ENCODE results near the gene CST4.

DNA sequence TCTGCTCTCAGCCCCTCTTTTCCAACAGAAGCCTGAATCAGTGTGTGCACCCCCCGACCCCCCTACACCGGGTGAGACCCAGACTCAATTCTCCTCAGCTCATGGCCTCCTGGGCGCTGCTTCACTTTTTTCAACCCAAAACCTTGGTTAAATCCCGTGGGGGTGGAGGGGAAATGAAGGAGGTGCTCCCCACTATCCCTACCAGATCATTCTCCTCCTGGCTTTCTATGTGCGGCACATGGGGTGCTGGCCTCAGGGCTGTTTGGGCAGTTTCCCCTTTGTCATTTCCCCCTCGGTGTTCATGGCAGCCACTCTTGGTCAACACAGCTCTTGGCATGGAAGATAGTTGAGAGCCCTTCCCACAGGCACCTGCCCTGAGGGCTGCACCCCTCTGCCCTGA, 4.6 kb downstream of the CST4 start:
- no peak for TF ChIP-seq CTCF (IDR thresholded peaks at IDR 0.05)
- no peak for TF ChIP-seq EP300 (IDR thresholded peaks at IDR 0.05; ENCODE audit: borderline replicate concordance in 1 of 2, low read depth in 1 of 2, low read length in 1 of 2)
- no peak for TF ChIP-seq NRF1 (IDR thresholded peaks at IDR 0.05; ENCODE audit: low read depth, low read length)
- TF ChIP-seq RFX5 (IDR thresholded peaks at IDR 0.05; ENCODE audit: low read length): no peak
- no peak for TF ChIP-seq ZBTB33 (IDR thresholded peaks at IDR 0.05; ENCODE audit: borderline replicate concordance, low read depth)
- no peak for TF ChIP-seq RXRA (IDR thresholded peaks at IDR 0.05; ENCODE audit: borderline replicate concordance, low read depth)
- TF ChIP-seq JUND (IDR thresholded peaks at IDR 0.05): no peak

Measured in SK-N-SH (cell line).